Mesenchymal stem cell (in vitro differentiated cells and primary cell): ENCODE measurements around the gene EHD1.

Experiments used
- DNase-seq: peaks from one replicate; pipeline ENCODE4 v3.0.0-alpha.2; 2013
- H2AFZ ChIP-seq: one replicate; pipeline ENCODE4 v1.6.1; 2013; ENCODE audit warnings: low read depth, mild to moderate bottlenecking, control low read depth, inconsistent platforms, low read length, moderate library complexity
- H2AK5ac ChIP-seq: 2 replicates; pipeline ENCODE4 v1.6.1; 2013; ENCODE audit warnings: low read length, moderate library complexity, mild to moderate bottlenecking, inconsistent platforms; ENCODE audit not compliant: severe bottlenecking
- H2BK120ac ChIP-seq: one replicate; pipeline ENCODE4 v1.6.1; 2013; ENCODE audit warnings: low read depth, mild to moderate bottlenecking, inconsistent platforms, low read length, moderate library complexity
- H2BK12ac ChIP-seq, 2 experiments: one replicate each; pipeline ENCODE4 v1.6.1; 2013; ENCODE audit warnings: inconsistent platforms in 2 of 2, low read length in 2 of 2, mild to moderate bottlenecking in 2 of 2, moderate library complexity in 2 of 2, control low read depth in 1 of 2
- H2BK15ac ChIP-seq: one replicate; pipeline ENCODE4 v1.6.1; 2013; ENCODE audit warnings: mild to moderate bottlenecking, low read depth, inconsistent platforms; ENCODE audit not compliant: poor library complexity, severe bottlenecking
- H2BK5ac ChIP-seq: 2 replicates; pipeline ENCODE4 v1.6.1; 2013; ENCODE audit warnings: low read depth, mild to moderate bottlenecking, low read length, control low read depth, inconsistent platforms; ENCODE audit not compliant: poor library complexity, severe bottlenecking
- H3K14ac ChIP-seq, 2 experiments: one replicate each; pipeline ENCODE4 v1.6.1; 2013; ENCODE audit warnings: inconsistent platforms in 2 of 2, low read length in 2 of 2, control low read depth in 1 of 2, mild to moderate bottlenecking in 1 of 2, moderate library complexity in 1 of 2
- H3K18ac ChIP-seq, 2 experiments: one replicate each; pipeline ENCODE4 v1.6.1; 2013; ENCODE audit warnings: inconsistent platforms in 2 of 2, low read length in 2 of 2, control low read depth in 1 of 2, low read depth in 1 of 2, mild to moderate bottlenecking in 1 of 2
- H3K23ac ChIP-seq, 2 experiments: one replicate each; pipeline ENCODE4 v1.6.1; 2013; ENCODE audit warnings: inconsistent platforms in 2 of 2, low read length in 2 of 2, mild to moderate bottlenecking in 2 of 2, moderate library complexity in 2 of 2, control low read depth in 1 of 2
- H3K27ac ChIP-seq: 2 replicates; pipeline ENCODE4 v1.5.1; 2013; ENCODE audit warnings: mild to moderate bottlenecking, moderate library complexity, low read length, control low read depth, inconsistent platforms; ENCODE audit not compliant: poor library complexity, severe bottlenecking
- H3K27me3 ChIP-seq, 2 experiments: 2 replicates each; pipeline versions ENCODE4 v1.6.1 to v1.7.0; 2013; ENCODE audit warnings: low read length in 2 of 2, mild to moderate bottlenecking in 2 of 2, moderate library complexity in 2 of 2, control low read depth in 1 of 2, inconsistent platforms in 1 of 2; ENCODE audit not compliant: control insufficient read depth in 1 of 2, insufficient read depth in 1 of 2
- H3K36me3 ChIP-seq, 2 experiments: 2 replicates each; pipeline versions ENCODE4 v1.6.1 to v1.7.0; 2013; ENCODE audit warnings: low read length in 2 of 2, control low read depth in 1 of 2, inconsistent platforms in 1 of 2, low read depth in 1 of 2, mild to moderate bottlenecking in 1 of 2; ENCODE audit not compliant: insufficient read depth in 2 of 2, control insufficient read depth in 1 of 2
- H3K4ac ChIP-seq, 2 experiments: one replicate each; pipeline ENCODE4 v1.6.1; 2013; ENCODE audit warnings: inconsistent platforms in 2 of 2, low read length in 2 of 2, mild to moderate bottlenecking in 2 of 2, moderate library complexity in 2 of 2, control low read depth in 1 of 2, low read depth in 1 of 2
- H3K4me1 ChIP-seq: 2 replicates; pipeline ENCODE4 v1.6.1; 2013; ENCODE audit warnings: low read depth, low read length, control low read depth; ENCODE audit not compliant: control insufficient read depth, insufficient read depth
- H3K4me2 ChIP-seq: 2 replicates; pipeline ENCODE4 v1.6.1; 2013; ENCODE audit warnings: low read length, mild to moderate bottlenecking, inconsistent platforms; ENCODE audit not compliant: poor library complexity, severe bottlenecking
- H3K4me3 ChIP-seq, 2 experiments: 2 replicates each; pipeline versions ENCODE4 v1.5.1 to v1.7.0; 2013; ENCODE audit warnings: low read length in 2 of 2, mild to moderate bottlenecking in 2 of 2, control low read depth in 1 of 2, low read depth in 1 of 2; ENCODE audit not compliant: insufficient read depth in 1 of 2
- H3K79me1 ChIP-seq: replicated peaks from 2 replicates; pipeline ENCODE4 v1.6.1; 2013; ENCODE audit warnings: mild to moderate bottlenecking, control low read depth, low read length, inconsistent platforms; ENCODE audit not compliant: poor library complexity, severe bottlenecking
- H3K9ac ChIP-seq: 2 replicates; pipeline ENCODE4 v1.7.0; 2013; ENCODE audit warnings: mild to moderate bottlenecking, low read length, moderate library complexity
- H3K9me3 ChIP-seq: 2 replicates; pipeline ENCODE4 v1.7.0; 2013; ENCODE audit warnings: mild to moderate bottlenecking, low read length; ENCODE audit not compliant: control insufficient read depth
- H4K8ac ChIP-seq: one replicate; pipeline ENCODE4 v1.6.1; 2013; ENCODE audit warnings: inconsistent platforms, mild to moderate bottlenecking, low read length, moderate library complexity
- H4K91ac ChIP-seq: one replicate; pipeline ENCODE4 v1.6.1; 2013; ENCODE audit warnings: mild to moderate bottlenecking, low read length, inconsistent platforms
- WGBS: methylation state at CpG from one replicate; pipeline ENCODE4 v1.1.7; 2013; ENCODE audit warnings: mixed read lengths; 5-methylcytosine and 5-hydroxymethylcytosine counted together

EHD1 gene

DNA sequence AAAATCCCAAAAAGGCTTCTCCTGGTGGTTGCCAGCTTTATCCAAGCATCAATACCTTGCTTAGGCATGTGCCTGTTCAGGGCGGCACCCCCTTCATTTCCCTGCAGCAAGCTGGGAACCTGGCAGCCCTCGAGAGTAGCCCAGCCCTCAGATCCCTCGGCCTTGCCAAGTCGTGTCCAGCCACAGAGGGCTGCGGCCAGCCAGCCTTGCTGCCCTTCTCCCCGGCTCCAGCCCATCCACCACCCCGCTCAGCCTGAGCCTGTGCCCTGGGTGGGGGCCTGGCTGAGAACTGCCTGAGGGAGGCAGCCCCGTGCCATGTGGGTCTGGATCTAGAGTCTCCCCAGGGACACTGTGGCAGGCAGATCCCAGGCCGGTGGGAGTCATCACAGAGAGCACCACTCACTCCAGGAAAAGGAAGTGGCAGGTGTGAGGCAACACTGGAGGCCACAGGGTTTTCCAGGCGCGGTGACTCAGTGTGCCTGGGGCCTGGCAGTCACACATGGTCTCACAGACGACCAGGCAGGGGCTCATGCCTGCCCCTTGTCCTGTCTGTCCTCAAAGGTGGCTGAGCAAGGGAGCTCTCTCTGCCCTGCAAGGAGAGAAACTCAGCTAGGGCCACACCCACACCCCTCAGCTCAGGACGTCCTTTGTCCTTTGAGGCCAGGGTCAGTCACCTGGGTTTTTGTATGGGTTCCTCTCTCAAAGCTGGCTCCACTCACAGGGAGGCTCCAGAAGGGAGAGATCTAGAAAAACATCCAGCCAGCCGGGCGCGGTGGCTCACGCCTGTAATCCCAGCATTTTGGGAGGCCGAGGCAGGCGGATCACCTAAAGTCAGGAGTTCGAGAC, 21.8 kb downstream of the EHD1 start:
- peak overlapping the region; percentile 95 for H4K91ac ChIP-seq
- peak overlapping the region; percentile 44 for H2BK120ac ChIP-seq
- H2BK15ac ChIP-seq, result peak overlapping the region; percentile 17
- H2BK12ac ChIP-seq, result peak overlapping the region; percentile 60 to 88
- H3K9ac ChIP-seq, result peak overlapping the region; percentile 64
- peak overlapping the region; percentile 81 for H2AK5ac ChIP-seq
- no peak overlapping the region for H2BK5ac ChIP-seq
- peak overlapping the region; percentile 61 to 90 for H3K4ac ChIP-seq
- peak overlapping the region; percentile 66 for H4K8ac ChIP-seq
- no peaks in the 10 kb centered on the region for H3K27me3 ChIP-seq
- no peaks in the 10 kb centered on the region for H3K9me3 ChIP-seq
- H3K14ac ChIP-seq, result peak overlapping the region in 1 of 2 experiments; percentile 19
- no peak overlapping the region for H3K4me3 ChIP-seq
- H3K79me1 ChIP-seq, result peaks cover 36% of the 10 kb centered on the region
- peak overlapping the region; percentile 51 for H3K27ac ChIP-seq
- H3K36me3 ChIP-seq, result peaks cover 51 to 87% of the 10 kb centered on the region in 2 experiments
- WGBS, result 58% methylated on average over 20 of the region's 20 CpGs
- H3K4me2 ChIP-seq, result peak overlapping the region; percentile 1
- peak overlapping the region; percentile 31 to 79 for H3K18ac ChIP-seq
- no peak overlapping the region for H2AFZ ChIP-seq
- peaks cover 69% of the 10 kb centered on the region for H3K4me1 ChIP-seq
- DNase-seq, result peak; percentile 98
- peak overlapping the region in 1 of 2 experiments; percentile 29 for H3K23ac ChIP-seq

DNA sequence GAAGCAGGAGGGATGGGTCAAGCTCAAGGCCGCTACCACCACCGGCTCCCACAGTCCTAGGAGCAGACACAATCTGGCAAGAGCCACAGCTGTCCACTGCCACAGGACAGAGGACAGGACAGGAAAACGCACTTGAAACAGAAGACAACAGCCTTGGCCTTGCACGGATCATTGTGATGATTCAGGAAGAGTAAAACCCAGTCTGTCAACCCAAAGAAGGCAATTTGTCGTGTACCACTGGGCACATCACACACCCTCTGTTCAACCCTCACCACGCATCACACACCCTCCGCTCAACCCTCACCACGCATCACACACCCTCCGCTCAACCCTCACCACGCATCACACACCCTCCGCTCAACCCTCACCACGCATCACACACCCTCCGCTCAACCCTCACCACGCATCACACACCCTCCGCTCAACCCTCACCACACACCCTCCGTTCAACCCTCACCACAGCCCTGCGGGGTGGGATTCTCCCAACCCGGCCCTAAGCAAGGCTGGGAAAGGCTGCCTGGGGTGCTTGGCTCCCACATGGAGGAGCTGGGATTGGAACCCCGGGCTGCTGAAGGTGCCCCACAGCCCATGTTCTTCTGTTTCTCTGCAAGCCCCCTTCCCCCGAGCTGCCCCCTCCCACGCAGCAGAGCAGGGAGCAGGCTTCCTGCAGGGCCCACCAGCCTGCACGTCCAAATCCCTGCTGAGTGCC, 22.7 kb downstream of the EHD1 start:
- Histone ChIP-seq H2BK12ac (peak overlapping the region; percentile 88 to 96), H2BK120ac (peak overlapping the region; percentile 36), H2AK5ac (peak overlapping the region; percentile 81), H3K4me3 (peak overlapping the region in 1 of 2 experiments; percentile 52), H3K23ac (peak overlapping the region in 1 of 2 experiments; percentile 44), H3K4me1 (peaks cover 74% of the 10 kb centered on the region), H2BK5ac (peak overlapping the region; percentile 60), H3K4me2 (no peak overlapping the region), H3K27me3 (no peaks in the 10 kb centered on the region), H3K4ac (peak overlapping the region; percentile 82 to 90), H3K27ac (peak overlapping the region; percentile 74), H4K91ac (peak overlapping the region; percentile 95), H3K36me3 (peaks cover 48 to 85% of the 10 kb centered on the region in 2 experiments), H3K9ac (peak overlapping the region; percentile 64), H2BK15ac (peak overlapping the region; percentile 71), H4K8ac (peak overlapping the region; percentile 91), H3K79me1 (peaks cover 36% of the 10 kb centered on the region), H2AFZ (no peak overlapping the region), H3K9me3 (no peaks in the 10 kb centered on the region), H3K18ac (peak overlapping the region; percentile 58 to 79), H3K14ac (peak overlapping the region in 1 of 2 experiments; percentile 85)
- peak; percentile 83 for DNase-seq
- WGBS, result 66% methylated on average over 19 of the region's 22 CpGs

DNA sequence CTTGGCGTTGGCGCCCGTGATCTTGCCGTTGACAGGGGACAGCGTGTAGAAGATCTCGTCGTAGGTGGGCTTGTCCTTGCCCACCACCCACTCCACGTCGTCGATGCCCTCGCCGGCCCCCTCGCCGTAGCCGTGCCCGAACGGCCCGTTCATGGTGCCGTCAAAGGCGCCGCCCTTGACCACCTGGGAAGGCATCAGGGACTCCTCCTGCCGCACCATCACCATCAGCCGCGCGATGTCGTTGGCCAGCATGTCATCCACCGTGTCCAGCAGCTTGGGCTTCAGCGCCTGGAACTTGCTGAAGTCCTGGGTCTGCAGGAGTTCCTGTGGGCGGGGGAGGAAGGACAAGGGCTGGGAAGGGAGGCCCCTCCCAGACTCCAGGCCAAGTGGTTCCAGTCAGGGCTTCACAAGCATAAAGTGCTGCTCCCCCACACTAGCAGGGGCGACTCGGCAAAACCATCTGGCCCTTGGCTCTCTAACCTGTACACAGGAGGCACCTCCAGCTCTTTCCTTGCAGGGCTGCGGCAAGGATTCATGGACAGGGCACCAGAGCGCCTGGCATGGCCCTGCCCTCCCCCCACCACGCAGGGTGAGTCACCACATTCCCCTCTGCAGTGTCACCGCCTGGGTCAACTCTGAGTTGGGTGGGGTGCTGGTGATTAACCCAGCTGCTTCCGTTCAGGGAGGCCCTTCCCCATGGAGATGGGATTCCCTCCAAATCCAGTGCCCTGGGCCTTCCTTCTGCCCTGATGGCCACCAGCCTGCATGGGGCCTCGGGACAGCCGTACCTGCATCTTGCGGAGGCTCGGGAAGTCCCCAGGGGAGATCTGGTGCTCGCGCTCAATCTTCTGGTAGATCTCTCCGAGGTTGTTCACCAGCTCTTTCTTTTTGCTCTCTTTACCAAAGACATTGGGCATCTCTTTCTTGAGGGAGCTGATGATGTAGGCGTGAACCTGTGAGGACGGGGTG, 23.6 kb downstream of the EHD1 start:
- Histone ChIP-seq H2BK120ac (peak overlapping the region; percentile 80), H3K4me1 (peaks cover 74% of the 10 kb centered on the region), H3K36me3 (peaks cover 43 to 79% of the 10 kb centered on the region in 2 experiments), H3K14ac (peak overlapping the region in 1 of 2 experiments; percentile 85), H4K8ac (peak overlapping the region; percentile 91), H3K79me1 (peaks cover 35% of the 10 kb centered on the region), H2AK5ac (peak overlapping the region; percentile 63), H3K4me2 (peak overlapping the region; percentile 3), H3K4ac (peak overlapping the region; percentile 82 to 85), H3K27ac (peak overlapping the region; percentile 74), H4K91ac (peak overlapping the region; percentile 95), H3K9me3 (no peaks in the 10 kb centered on the region), H3K18ac (peak overlapping the region; percentile 79 to 93), H3K4me3 (peak overlapping the region in 1 of 2 experiments; percentile 52), H2BK5ac (peak overlapping the region; percentile 60), H3K23ac (peak overlapping the region in 1 of 2 experiments; percentile 44), H2BK12ac (peak overlapping the region; percentile 88 to 96), H3K27me3 (no peaks in the 10 kb centered on the region), H2BK15ac (peak overlapping the region; percentile 75), H3K9ac (peak overlapping the region; percentile 64), H2AFZ (no peak overlapping the region)
- peak; percentile 94 for DNase-seq
- 66% methylated on average over 41 of the region's 45 CpGs for WGBS
